C4-2B (cell line): ENCODE results near the gene NEU1.
"Not testable (repeated sequence)": the region's sequence is repeated elsewhere in the genome, so short reads cannot be mapped to it uniquely, and the experiment has no call there.

Experiments
- H3K27ac ChIP-seq: fragments of 450-650 bp; 2 replicates; pipeline ENCODE4 v1.5.1; 2017
- CTCF ChIP-seq: fragments of 450-650 bp; conservative IDR thresholded peaks from 2 replicates; pipeline ENCODE4 v1.5.1; 2017; ENCODE audit warnings: mild to moderate bottlenecking
- ZFX ChIP-seq: fragments of 450-650 bp; IDR thresholded peaks from 2 replicates; pipeline ENCODE4 v1.6.1; 2017

Gene NEU1

DNA sequence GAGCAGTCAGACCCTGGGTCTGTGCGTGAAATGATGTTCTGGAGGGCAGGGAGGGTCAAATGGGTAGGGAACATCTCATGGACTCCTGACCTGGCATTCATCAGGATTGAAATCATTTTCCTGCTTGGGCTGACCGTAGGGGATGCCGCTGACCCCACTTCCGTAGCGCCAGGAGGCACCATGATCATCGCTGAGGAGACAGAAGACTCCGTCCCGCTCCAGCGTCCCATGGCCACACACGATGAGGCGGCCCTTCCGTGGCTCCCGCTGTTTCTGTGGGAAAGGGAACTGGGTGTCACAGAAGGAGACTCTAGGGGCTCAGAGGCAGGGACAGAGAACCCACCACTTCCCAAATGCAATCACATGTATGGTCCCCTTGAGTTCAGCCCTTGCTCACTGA lies 2.3 kb downstream of the NEU1 start:
- TF ChIP-seq ZFX, result no peak
- no peak for TF ChIP-seq CTCF

GRCh38 chr6:31859923-31860322 lies 2.7 kb downstream of the NEU1 start:
- H3K27ac ChIP-seq, result no peak overlapping the region
- TF ChIP-seq ZFX (no peak), CTCF (no peak)

More for the DNA sequence above, 2.3 kb downstream of the NEU1 start:
- no peak overlapping the region for H3K27ac ChIP-seq

DNA sequence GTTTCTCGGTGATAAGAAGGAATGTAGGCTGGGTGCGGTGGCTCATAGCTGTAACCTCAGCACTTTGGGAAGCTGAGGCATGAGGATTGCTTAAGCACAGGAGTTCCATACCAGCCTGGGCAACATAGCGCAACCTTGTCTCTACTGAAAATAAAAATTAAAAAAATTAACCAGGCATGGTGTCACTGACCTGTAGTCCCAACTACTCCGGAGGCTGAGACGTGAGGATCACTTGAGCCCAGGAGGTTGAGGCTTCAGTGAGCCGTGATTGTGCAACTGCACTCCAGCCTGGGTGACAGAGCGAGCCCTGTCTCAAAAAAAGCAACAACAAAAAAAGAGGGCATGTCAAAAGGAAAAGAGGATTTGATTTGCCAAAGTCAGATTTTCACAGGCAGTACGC lies 3.9 kb downstream of the NEU1 start:
- TF ChIP-seq CTCF (no peak), ZFX (no peak)
- H3K27ac ChIP-seq, result no peak overlapping the region

DNA sequence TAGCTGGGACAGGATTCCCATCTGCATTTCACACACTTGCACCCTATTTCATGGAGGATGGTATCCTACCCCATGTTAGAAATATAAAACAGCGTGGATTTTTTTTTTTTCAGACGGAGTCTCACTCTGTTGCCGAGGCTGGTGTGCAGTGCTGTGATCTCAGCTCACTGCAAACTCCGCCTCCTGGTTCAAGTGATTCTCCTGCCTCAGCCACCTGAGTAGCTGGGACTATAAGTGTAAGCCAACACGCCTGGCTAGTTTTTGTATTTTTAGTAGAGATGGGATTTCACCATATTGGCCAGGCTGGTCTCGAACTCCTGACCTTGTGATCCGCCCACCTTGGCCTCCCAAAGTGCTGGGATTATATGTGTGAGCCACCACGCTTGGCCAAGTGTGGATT lies 4.8 kb downstream of the NEU1 start:
- not testable (repeated sequence) for H3K27ac ChIP-seq

- H3K27ac ChIP-seq, result not testable (repeated sequence)
Observed at GRCh38 chr6:31851980-31852718, 10.5 kb downstream of the NEU1 start.

- no peak overlapping the region for H3K27ac ChIP-seq
- TF ChIP-seq CTCF (no peak), ZFX (no peak)
Observed at GRCh38 chr6:31851485-31851832, 11.2 kb downstream of the NEU1 start.

DNA sequence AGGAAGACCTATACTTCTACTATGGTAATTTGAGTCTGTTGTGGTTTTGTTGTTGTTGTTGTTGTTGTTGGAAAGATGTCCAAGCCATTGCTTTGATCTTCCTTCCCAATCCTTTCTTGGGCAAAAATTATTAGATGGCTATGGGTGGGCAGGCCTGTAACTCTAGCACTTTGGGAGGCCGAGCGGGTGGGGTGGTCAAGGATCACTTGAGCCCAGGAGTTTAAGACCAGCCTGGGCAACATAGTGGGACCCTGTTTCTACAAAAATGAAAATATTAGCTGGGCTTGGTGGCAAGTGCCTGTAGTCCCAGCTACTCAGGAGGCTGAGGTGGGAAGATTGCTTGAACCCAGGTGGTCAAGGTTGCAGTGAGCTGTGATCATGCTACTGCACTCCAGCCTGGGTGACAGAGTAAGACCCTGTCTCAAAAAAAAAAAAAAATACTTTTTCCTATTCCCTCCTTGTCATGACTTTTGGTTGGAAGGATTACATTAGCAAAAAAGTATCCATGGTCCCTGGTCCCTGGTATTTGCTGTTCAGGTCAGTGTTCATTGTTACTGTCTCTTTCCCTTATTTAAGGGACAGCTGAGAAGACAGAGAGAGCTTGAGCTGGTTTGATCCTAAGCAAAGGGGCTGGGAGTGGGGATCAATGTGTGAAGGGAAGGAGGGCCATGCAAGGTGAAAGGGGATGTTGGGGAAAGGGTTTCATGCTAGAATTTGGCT lies 11.7 kb downstream of the NEU1 start:
- no peak overlapping the region for H3K27ac ChIP-seq
- TF ChIP-seq ZFX (no peak), CTCF (no peak)

GRCh38 chr6:31847276-31847978 lies 15.2 kb downstream of the NEU1 start:
- H3K27ac ChIP-seq, result no peak overlapping the region
- TF ChIP-seq CTCF, result no peak
- no peak for TF ChIP-seq ZFX
